ENCODE data around the gene CACNA2D3. TPM values are rescaled to one million over a fixed set of nuclear protein-coding genes. Genes with fewer than 3 reads are reported as not detected.
A peak's percentile ranks its signal among the peaks of the same experiment; 100 is the strongest.

CACNA2D3 gene
- total and polyA plus RNA-seq, 4 donors, result 14.1 to 34.5 (median 33.4) TPM

DNA sequence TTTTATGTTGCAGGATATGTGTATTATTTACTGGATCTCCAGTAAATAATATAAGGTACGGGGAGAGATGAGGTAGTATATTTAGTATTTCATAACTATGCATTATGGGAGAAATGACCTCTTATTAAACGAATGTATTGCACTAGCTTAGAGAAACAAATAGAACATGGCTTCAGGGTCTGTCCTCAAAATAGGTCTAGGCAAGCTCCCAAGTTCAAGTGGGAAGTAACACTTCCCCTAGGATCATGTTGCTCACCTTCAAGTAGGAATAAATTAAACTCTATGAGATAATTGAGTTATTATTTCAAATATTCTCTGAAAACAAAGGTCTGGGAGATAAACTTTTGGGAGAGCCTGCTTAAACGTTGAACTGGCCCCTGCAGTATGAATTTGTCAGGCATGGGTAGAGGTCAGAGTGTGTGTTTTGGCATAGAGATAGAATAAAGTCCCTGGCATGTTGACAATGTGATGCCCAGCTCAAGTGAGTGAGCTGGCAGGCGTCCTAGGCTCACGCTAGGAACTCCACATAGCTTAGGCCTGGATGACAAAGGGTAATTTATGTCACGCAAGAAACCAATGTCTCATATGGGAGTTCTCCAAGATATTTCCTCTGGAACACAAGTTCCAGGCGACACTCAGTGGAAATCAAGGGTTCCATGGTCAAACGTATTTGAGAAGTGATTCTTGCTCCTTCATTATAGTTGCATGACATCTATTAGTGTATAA lies 236.8 kb downstream of the CACNA2D3 start:
- WGBS (ENCODE audit: insufficient coverage), result 71% methylated on average over 5 of the region's 8 CpGs
- DNase-seq (ENCODE audit: low read depth in 4 of 6, low spot score in 6 of 6), result no peak
- no peak overlapping the region for H3K4me3 ChIP-seq (ENCODE audit: low read depth, low read length)
- H3K27ac ChIP-seq (ENCODE audit: low read depth, low read length), result no peak overlapping the region
- peaks cover 3% of the 10 kb centered on the region for H3K4me1 ChIP-seq (ENCODE audit: control insufficient read depth, insufficient read depth, low read length)
- no peaks in the 10 kb centered on the region for H3K9me3 ChIP-seq (ENCODE audit: control insufficient read depth, insufficient read depth, low read length)
- no peaks in the 10 kb centered on the region for H3K27me3 ChIP-seq (ENCODE audit: control insufficient read depth, insufficient read depth, low read length)
- no peaks in the 10 kb centered on the region for H3K36me3 ChIP-seq (ENCODE audit: control insufficient read depth, insufficient read depth, low read length)

DNA sequence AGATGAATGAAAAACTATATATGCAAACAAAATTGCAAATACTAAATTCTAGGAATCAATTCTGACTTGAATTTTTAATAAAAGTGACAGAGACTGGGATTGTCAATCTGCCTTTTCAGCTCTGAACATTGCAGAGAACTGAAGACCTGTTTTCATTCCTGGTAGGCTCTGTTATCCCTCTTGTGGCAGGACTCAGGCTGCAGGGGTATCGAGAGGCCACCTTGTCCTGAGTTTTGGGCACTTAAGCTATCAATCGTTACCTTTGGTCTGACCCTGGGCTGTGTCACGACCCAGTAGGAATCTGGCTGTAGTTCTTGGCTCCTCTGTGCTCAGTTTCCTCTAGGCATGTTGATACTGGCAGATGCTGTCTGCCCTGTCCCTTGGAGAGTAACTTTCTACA lies 238.0 kb downstream of the CACNA2D3 start:
- Histone ChIP-seq H3K36me3 (ENCODE audit: control insufficient read depth, insufficient read depth, low read length) (no peaks in the 10 kb centered on the region), H3K9me3 (ENCODE audit: control insufficient read depth, insufficient read depth, low read length) (no peaks in the 10 kb centered on the region), H3K4me3 (ENCODE audit: low read depth, low read length) (no peak overlapping the region), H3K27ac (ENCODE audit: low read depth, low read length) (no peak overlapping the region), H3K27me3 (ENCODE audit: control insufficient read depth, insufficient read depth, low read length) (no peaks in the 10 kb centered on the region), H3K4me1 (ENCODE audit: control insufficient read depth, insufficient read depth, low read length) (peaks cover 3% of the 10 kb centered on the region)
- 59% methylated on average over 3 of the region's 3 CpGs for WGBS (ENCODE audit: insufficient coverage)
- no peak for DNase-seq (ENCODE audit: low read depth in 4 of 6, low spot score in 6 of 6)

- 88% methylated on average over 4 of the region's 7 CpGs for WGBS (ENCODE audit: insufficient coverage)
- no peaks in the 10 kb centered on the region for H3K36me3 ChIP-seq (ENCODE audit: control insufficient read depth, insufficient read depth, low read length)
- H3K27me3 ChIP-seq (ENCODE audit: control insufficient read depth, insufficient read depth, low read length), result no peaks in the 10 kb centered on the region
- DNase-seq (ENCODE audit: low read depth in 4 of 6, low spot score in 6 of 6), result no peak
- peaks cover 3% of the 10 kb centered on the region for H3K4me1 ChIP-seq (ENCODE audit: control insufficient read depth, insufficient read depth, low read length)
- no peak overlapping the region for H3K4me3 ChIP-seq (ENCODE audit: low read depth, low read length)
- no peak overlapping the region for H3K27ac ChIP-seq (ENCODE audit: low read depth, low read length)
- no peaks in the 10 kb centered on the region for H3K9me3 ChIP-seq (ENCODE audit: control insufficient read depth, insufficient read depth, low read length)
Observed at GRCh38 chr3:54361746-54362283, 239.5 kb downstream of the CACNA2D3 start.

DNA sequence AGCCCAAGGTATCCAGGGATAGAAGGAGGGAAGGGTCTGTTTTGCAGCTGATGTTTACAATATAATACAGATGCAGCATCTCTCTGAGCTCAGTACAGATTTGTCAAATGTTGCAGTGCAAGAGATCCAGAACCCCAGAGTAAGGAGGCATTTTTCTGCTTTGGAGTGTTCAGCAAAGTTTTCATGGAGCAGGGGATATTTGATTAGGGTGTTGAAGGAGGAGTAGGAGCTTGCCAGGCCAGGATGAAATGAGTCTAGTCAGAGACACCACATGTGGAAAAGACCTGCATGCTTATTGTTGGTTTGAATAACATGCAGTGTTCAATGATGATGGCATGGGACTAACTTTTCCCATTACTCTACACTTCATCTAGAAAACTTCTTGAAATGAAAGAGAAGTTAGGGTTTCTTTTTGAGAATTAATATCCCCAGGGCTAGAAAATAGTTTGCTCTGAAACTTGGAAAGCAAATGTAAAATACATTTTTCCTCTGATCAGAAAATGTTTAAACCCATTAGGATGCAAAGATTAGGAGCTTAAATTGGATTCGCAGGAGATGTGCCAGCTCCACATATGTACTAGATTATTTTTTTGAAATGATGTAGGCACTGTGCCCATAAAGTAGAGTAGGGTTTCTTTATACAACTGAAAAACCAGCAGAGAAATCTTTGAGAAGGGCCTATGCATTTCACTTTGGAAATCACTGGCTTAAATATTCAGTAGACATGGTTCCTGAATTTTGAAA lies 243.8 kb downstream of the CACNA2D3 start:
- no peaks in the 10 kb centered on the region for H3K9me3 ChIP-seq (ENCODE audit: control insufficient read depth, insufficient read depth, low read length)
- H3K4me3 ChIP-seq (ENCODE audit: low read depth, low read length), result no peak overlapping the region
- H3K27ac ChIP-seq (ENCODE audit: low read depth, low read length), result no peak overlapping the region
- no peaks in the 10 kb centered on the region for H3K4me1 ChIP-seq (ENCODE audit: control insufficient read depth, insufficient read depth, low read length)
- peak in 1 of 6 donors; percentile 61 for DNase-seq (ENCODE audit: low read depth in 4 of 6, low spot score in 6 of 6)
- no peaks in the 10 kb centered on the region for H3K36me3 ChIP-seq (ENCODE audit: control insufficient read depth, insufficient read depth, low read length)
- WGBS (ENCODE audit: insufficient coverage), result no CpG with 5 or more reads among the region's 1 CpG
- no peaks in the 10 kb centered on the region for H3K27me3 ChIP-seq (ENCODE audit: control insufficient read depth, insufficient read depth, low read length)

- no CpG with 5 or more reads among the region's 3 CpGs for WGBS (ENCODE audit: insufficient coverage)
- Histone ChIP-seq H3K4me1 (ENCODE audit: control insufficient read depth, insufficient read depth, low read length) (no peaks in the 10 kb centered on the region), H3K36me3 (ENCODE audit: control insufficient read depth, insufficient read depth, low read length) (no peaks in the 10 kb centered on the region), H3K9me3 (ENCODE audit: control insufficient read depth, insufficient read depth, low read length) (no peaks in the 10 kb centered on the region), H3K4me3 (ENCODE audit: low read depth, low read length) (no peak overlapping the region), H3K27ac (ENCODE audit: low read depth, low read length) (no peak overlapping the region), H3K27me3 (ENCODE audit: control insufficient read depth, insufficient read depth, low read length) (no peaks in the 10 kb centered on the region)
- DNase-seq (ENCODE audit: low read depth in 4 of 6, low spot score in 6 of 6), result no peak
Observed at GRCh38 chr3:54366839-54367238, 244.5 kb downstream of the CACNA2D3 start.

DNA sequence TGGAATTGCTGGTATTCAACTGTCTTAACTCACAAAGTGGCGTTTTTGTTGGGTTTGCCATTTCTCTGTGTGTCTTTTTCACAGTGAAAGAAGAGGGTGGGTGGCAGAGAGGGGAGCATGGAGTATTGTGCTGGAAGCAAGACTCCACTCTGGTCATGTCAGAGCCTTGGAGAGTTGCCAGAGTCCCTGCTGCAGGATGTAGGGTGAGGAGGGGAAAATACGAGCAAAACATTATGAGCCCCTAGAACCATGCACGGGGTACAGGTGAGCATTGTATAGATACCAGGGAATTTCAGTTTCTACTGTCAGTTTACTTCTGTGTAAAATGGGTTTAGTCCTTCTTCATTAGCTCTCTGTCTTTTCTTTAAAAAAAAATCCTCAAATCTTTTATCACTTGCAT lies 249.9 kb downstream of the CACNA2D3 start:
- DNase-seq (ENCODE audit: low read depth in 4 of 6, low spot score in 6 of 6), result no peak
- H3K27ac ChIP-seq (ENCODE audit: low read depth, low read length), result no peak overlapping the region
- no peak overlapping the region for H3K4me3 ChIP-seq (ENCODE audit: low read depth, low read length)
- no peaks in the 10 kb centered on the region for H3K27me3 ChIP-seq (ENCODE audit: control insufficient read depth, insufficient read depth, low read length)
- H3K9me3 ChIP-seq (ENCODE audit: control insufficient read depth, insufficient read depth, low read length), result no peaks in the 10 kb centered on the region
- no peaks in the 10 kb centered on the region for H3K36me3 ChIP-seq (ENCODE audit: control insufficient read depth, insufficient read depth, low read length)
- H3K4me1 ChIP-seq (ENCODE audit: control insufficient read depth, insufficient read depth, low read length), result peaks cover 2% of the 10 kb centered on the region
- WGBS (ENCODE audit: insufficient coverage), result 61% methylated on average over 3 of the region's 3 CpGs

GRCh38 chr3:54374214-54374852 lies 252.0 kb downstream of the CACNA2D3 start:
- no peak for DNase-seq (ENCODE audit: low read depth in 4 of 6, low spot score in 6 of 6)
- H3K4me3 ChIP-seq (ENCODE audit: low read depth, low read length), result no peak overlapping the region
- WGBS (ENCODE audit: insufficient coverage), result 100% methylated on average over 5 of the region's 8 CpGs

DNA sequence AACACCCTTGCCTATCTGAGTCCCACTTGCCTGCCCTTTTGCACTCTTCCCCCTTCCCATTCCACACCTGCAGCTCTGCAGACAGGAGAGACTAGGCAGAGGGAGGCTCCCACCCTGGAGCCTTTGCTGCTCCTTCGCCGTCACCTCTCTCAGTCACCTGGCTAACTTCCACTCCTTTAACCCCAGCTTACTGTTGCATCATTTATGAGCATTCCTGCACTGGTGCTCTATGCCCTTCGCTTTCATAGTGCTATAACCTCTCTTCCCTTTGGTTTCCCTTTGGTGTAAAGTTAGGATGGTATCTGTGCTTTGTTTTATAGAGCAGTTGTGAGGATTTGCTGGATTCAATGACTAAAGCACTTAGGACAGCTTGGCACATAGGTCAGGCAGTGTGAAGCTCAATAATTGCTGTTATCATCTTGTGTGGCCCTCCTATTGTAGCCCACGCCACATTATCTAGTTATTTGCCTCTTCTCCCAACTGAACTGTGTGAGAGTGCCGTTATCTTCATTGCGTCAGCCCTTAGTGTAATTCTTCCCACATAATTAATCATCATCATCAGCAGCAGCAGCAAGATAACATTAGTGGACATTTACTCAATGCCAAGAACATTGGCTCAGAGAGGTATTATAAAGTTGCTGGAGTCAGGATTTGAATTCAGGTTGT lies 253.9 kb downstream of the CACNA2D3 start:
- peaks cover 2% of the 10 kb centered on the region for H3K4me1 ChIP-seq (ENCODE audit: control insufficient read depth, insufficient read depth, low read length)
- no peak overlapping the region for H3K4me3 ChIP-seq (ENCODE audit: low read depth, low read length)
- no peak for DNase-seq (ENCODE audit: low read depth in 4 of 6, low spot score in 6 of 6)
- 67% methylated on average over 5 of the region's 6 CpGs for WGBS (ENCODE audit: insufficient coverage)
- no peaks in the 10 kb centered on the region for H3K9me3 ChIP-seq (ENCODE audit: control insufficient read depth, insufficient read depth, low read length)
- H3K27me3 ChIP-seq (ENCODE audit: control insufficient read depth, insufficient read depth, low read length), result no peaks in the 10 kb centered on the region
- no peaks in the 10 kb centered on the region for H3K36me3 ChIP-seq (ENCODE audit: control insufficient read depth, insufficient read depth, low read length)
- no peak overlapping the region for H3K27ac ChIP-seq (ENCODE audit: low read depth, low read length)

More at GRCh38 chr3:54374214-54374852, 252.0 kb downstream of the CACNA2D3 start:
- H3K36me3 ChIP-seq (ENCODE audit: control insufficient read depth, insufficient read depth, low read length), result no peaks in the 10 kb centered on the region
- H3K9me3 ChIP-seq (ENCODE audit: control insufficient read depth, insufficient read depth, low read length), result no peaks in the 10 kb centered on the region
- H3K27ac ChIP-seq (ENCODE audit: low read depth, low read length), result no peak overlapping the region
- peaks cover 2% of the 10 kb centered on the region for H3K4me1 ChIP-seq (ENCODE audit: control insufficient read depth, insufficient read depth, low read length)
- H3K27me3 ChIP-seq (ENCODE audit: control insufficient read depth, insufficient read depth, low read length), result no peaks in the 10 kb centered on the region

- H3K36me3 ChIP-seq (ENCODE audit: control insufficient read depth, insufficient read depth, low read length), result no peaks in the 10 kb centered on the region
- H3K9me3 ChIP-seq (ENCODE audit: control insufficient read depth, insufficient read depth, low read length), result no peaks in the 10 kb centered on the region
- no peak overlapping the region for H3K4me3 ChIP-seq (ENCODE audit: low read depth, low read length)
- H3K27ac ChIP-seq (ENCODE audit: low read depth, low read length), result no peak overlapping the region
- peaks cover 2% of the 10 kb centered on the region for H3K4me1 ChIP-seq (ENCODE audit: control insufficient read depth, insufficient read depth, low read length)
- 29% methylated on average over 1 of the region's 4 CpGs for WGBS (ENCODE audit: insufficient coverage)
- DNase-seq (ENCODE audit: low read depth in 4 of 6, low spot score in 6 of 6), result peak in 1 of 6 donors; percentile 89
- no peaks in the 10 kb centered on the region for H3K27me3 ChIP-seq (ENCODE audit: control insufficient read depth, insufficient read depth, low read length)
Observed at GRCh38 chr3:54376939-54377578, 254.7 kb downstream of the CACNA2D3 start.
